H9 (cell line): Measurements from ENCODE around the gene CRISPLD2. TPM values are rescaled to one million over a fixed set of nuclear protein-coding genes. Genes with fewer than 3 reads are reported as not detected.

ENCODE experiments used
- DNase-seq: peaks from one replicate; pipeline ENCODE4 v3.0.0-alpha.2; 2017
- H2AFZ ChIP-seq: one replicate; pipeline ENCODE4 v1.6.1; 2013; ENCODE audit warnings: mild to moderate bottlenecking, low read length, control low read depth, moderate library complexity
- H2AK5ac ChIP-seq: 2 replicates; pipeline ENCODE4 v1.6.1; 2013; ENCODE audit warnings: low read length, control low read depth, mixed read lengths; ENCODE audit not compliant: insufficient read length
- H2BK120ac ChIP-seq: one replicate; pipeline ENCODE4 v1.6.1; 2013; ENCODE audit warnings: low read depth, mild to moderate bottlenecking, low read length, control low read depth, inconsistent platforms; ENCODE audit not compliant: poor library complexity, severe bottlenecking
- H2BK12ac ChIP-seq: 2 replicates; pipeline ENCODE4 v1.6.1; 2013; ENCODE audit warnings: low read length, control low read depth, mixed read lengths, low read depth; ENCODE audit not compliant: insufficient read length
- H2BK15ac ChIP-seq: 2 replicates; pipeline ENCODE4 v1.6.1; 2013; ENCODE audit warnings: low read depth, low read length, control low read depth
- H2BK20ac ChIP-seq: one replicate; pipeline ENCODE4 v1.6.1; 2013; ENCODE audit warnings: low read depth, mild to moderate bottlenecking, low read length, control low read depth, inconsistent platforms; ENCODE audit not compliant: poor library complexity, severe bottlenecking
- H2BK5ac ChIP-seq: 2 replicates; pipeline ENCODE4 v1.6.1; 2013; ENCODE audit warnings: low read length, control low read depth, mixed read lengths; ENCODE audit not compliant: insufficient read length
- H3K14ac ChIP-seq: 2 replicates; pipeline ENCODE4 v1.6.1; 2013; ENCODE audit warnings: low read length, control low read depth; ENCODE audit not compliant: insufficient read depth
- H3K18ac ChIP-seq: 2 replicates; pipeline ENCODE4 v1.6.1; 2013; ENCODE audit warnings: low read depth, mild to moderate bottlenecking, mixed read lengths, low read length, control low read depth; ENCODE audit not compliant: insufficient read length
- H3K23ac ChIP-seq: 2 replicates; pipeline ENCODE4 v1.6.1; 2013; ENCODE audit warnings: low read length, control low read depth, mixed read lengths, low read depth; ENCODE audit not compliant: insufficient read length
- H3K23me2 ChIP-seq: 2 replicates; pipeline ENCODE4 v1.6.1; 2013; ENCODE audit warnings: low read depth, mild to moderate bottlenecking, mixed read lengths, low read length, control low read depth; ENCODE audit not compliant: insufficient read length, poor library complexity, severe bottlenecking
- H3K27ac ChIP-seq: 2 replicates; pipeline ENCODE4 v1.5.1; 2013; ENCODE audit warnings: low read length, control low read depth, mixed read lengths, low read depth; ENCODE audit not compliant: insufficient read length
- H3K27me3 ChIP-seq: 2 replicates; pipeline ENCODE4 v1.6.1; 2013; ENCODE audit warnings: low read length, control low read depth, inconsistent platforms; ENCODE audit not compliant: insufficient read depth
- H3K4ac ChIP-seq: 2 replicates; pipeline ENCODE4 v1.6.1; 2013; ENCODE audit warnings: low read depth, mild to moderate bottlenecking, control low read depth, inconsistent platforms, low read length, moderate library complexity
- H3K4me1 ChIP-seq: 2 replicates; pipeline ENCODE4 v1.6.1; 2013; ENCODE audit warnings: low read length, control low read depth, inconsistent platforms; ENCODE audit not compliant: insufficient read depth
- H3K4me2 ChIP-seq: 2 replicates; pipeline ENCODE4 v1.6.1; 2013; ENCODE audit warnings: low read length, control low read depth, mixed read lengths; ENCODE audit not compliant: insufficient read length, insufficient read depth
- H3K56ac ChIP-seq: 2 replicates; pipeline ENCODE4 v1.6.1; 2013; ENCODE audit warnings: low read depth, mild to moderate bottlenecking, mixed read lengths, low read length, control low read depth; ENCODE audit not compliant: insufficient read length
- H3K79me1 ChIP-seq: 2 replicates; pipeline ENCODE4 v1.6.1; 2013; ENCODE audit warnings: low read depth, mild to moderate bottlenecking, moderate library complexity, low read length, control low read depth, inconsistent platforms; ENCODE audit not compliant: insufficient read depth, poor library complexity, severe bottlenecking
- H3K79me2 ChIP-seq: 2 replicates; pipeline ENCODE4 v1.6.1; 2013; ENCODE audit warnings: low read length, control low read depth, inconsistent platforms; ENCODE audit not compliant: insufficient read depth
- H3K9ac ChIP-seq: 2 replicates; pipeline ENCODE4 v1.6.1; 2013; ENCODE audit warnings: low read length, control low read depth, mixed read lengths; ENCODE audit not compliant: insufficient read length; ENCODE audit errors: extremely low read depth
- H3K9me3 ChIP-seq: one replicate; pipeline ENCODE4 v1.6.1; 2013; ENCODE audit warnings: low read depth, low read length, inconsistent platforms; ENCODE audit not compliant: control insufficient read depth
- H3T11ph ChIP-seq: one replicate; pipeline ENCODE4 v1.6.1; 2013; ENCODE audit warnings: mild to moderate bottlenecking, low read length, control low read depth, inconsistent platforms
- H4K20me1 ChIP-seq: one replicate; pipeline ENCODE4 v1.6.1; 2013; ENCODE audit not compliant: control insufficient read depth, insufficient read length, insufficient read depth
- H4K5ac ChIP-seq: 2 replicates; pipeline ENCODE4 v1.6.1; 2013; ENCODE audit warnings: low read depth, mild to moderate bottlenecking, mixed read lengths, low read length, control low read depth; ENCODE audit not compliant: insufficient read length
- H4K8ac ChIP-seq: replicated peaks from 2 replicates; pipeline ENCODE4 v1.6.1; 2013; ENCODE audit warnings: low read length, control low read depth, mixed read lengths, low read depth; ENCODE audit not compliant: insufficient read length
- H4K91ac ChIP-seq: 2 replicates; pipeline ENCODE4 v1.6.1; 2013; ENCODE audit warnings: low read depth, mild to moderate bottlenecking, moderate library complexity, mixed read lengths, low read length, control low read depth; ENCODE audit not compliant: insufficient read length
- H3K27ac Mint-ChIP-seq, 3 experiments: 2 replicates in 2 of 3; 3 replicates in 1 of 3; pipeline ENCODE4 v1.8.0; 2020 to 2021; ENCODE audit warnings: mixed read lengths in 3 of 3, mild to moderate bottlenecking in 1 of 3, moderate library complexity in 1 of 3
- H3K27me3 Mint-ChIP-seq: 2 replicates; pipeline ENCODE4 v1.8.0; 2021; ENCODE audit warnings: low read depth, mild to moderate bottlenecking, moderate library complexity, mixed read lengths
- H3K36me3 Mint-ChIP-seq, 3 experiments: 2 replicates in 2 of 3; 3 replicates in 1 of 3; pipeline ENCODE4 v1.8.0; 2020 to 2021; ENCODE audit warnings: low read depth in 3 of 3, mixed read lengths in 3 of 3; ENCODE audit not compliant: insufficient read depth in 1 of 3
- H3K4me1 Mint-ChIP-seq, 2 experiments: 2 replicates each; pipeline ENCODE4 v1.8.0; 2020; ENCODE audit warnings: mixed read lengths in 2 of 2
- H3K4me3 Mint-ChIP-seq, 2 experiments: 2 replicates in 1 of 2; 3 replicates in 1 of 2; pipeline ENCODE4 v1.8.0; 2020 to 2021; ENCODE audit warnings: mild to moderate bottlenecking in 2 of 2, mixed read lengths in 2 of 2, moderate library complexity in 1 of 2
- H3K9me3 Mint-ChIP-seq, 2 experiments: 2 replicates in 1 of 2; 3 replicates in 1 of 2; pipeline ENCODE4 v1.8.0; 2020; ENCODE audit warnings: mild to moderate bottlenecking in 2 of 2, mixed read lengths in 2 of 2, moderate library complexity in 1 of 2
- CTCF ChIP-seq: fragments of 200-600 bp; sonication (generic); conservative IDR thresholded peaks from 3 replicates; pipeline ENCODE4 v1.8.0; 2021; ENCODE audit warnings: antibody characterized with exemption, mild to moderate bottlenecking
- WGBS: extraction: QIAGEN DNeasy Blood & Tissue Kit; methylation state at CpG from one replicate; pipeline ENCODE4 v1.1.7; 2013; ENCODE audit warnings: missing lambda C conversion rate, low lambda C conversion rate, mixed read lengths; ENCODE audit not compliant: insufficient read length; ENCODE audit errors: extremely low coverage; 5-methylcytosine and 5-hydroxymethylcytosine counted together
- total RNA-seq: library from RNA; stranded (reverse); gene quantifications from 2 replicates; pipeline ENCODE4 v1.2.1, GENCODE V29; 2021

CRISPLD2 gene
- total RNA-seq, 1 experiment from 2014 or later, result 2.3 TPM

DNA sequence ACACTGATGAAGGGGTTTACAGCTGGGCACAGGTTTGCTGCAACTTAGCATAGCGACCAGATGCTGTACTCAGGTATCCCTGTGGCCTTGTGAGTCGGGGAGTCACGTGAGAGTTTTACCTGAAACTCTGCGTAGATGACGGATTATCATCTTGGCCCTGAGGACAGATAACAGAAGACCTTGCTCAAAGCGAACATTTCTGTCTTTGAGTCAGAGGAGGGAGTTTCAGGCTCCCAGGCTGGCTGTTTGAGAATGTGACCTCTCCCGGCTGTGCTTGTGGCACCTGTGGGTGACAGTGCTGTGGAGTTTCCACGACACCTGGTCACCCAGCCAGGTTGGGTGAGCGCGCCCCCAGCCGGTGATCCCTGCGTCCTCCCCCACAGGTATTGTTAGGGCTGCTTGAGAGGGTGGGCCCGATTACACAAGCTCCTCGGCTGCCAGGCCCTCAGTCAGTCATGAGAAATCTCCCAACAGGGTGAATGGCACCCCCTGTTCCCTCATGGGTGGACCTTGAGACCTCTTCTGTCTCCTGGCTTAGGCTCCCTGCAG lies 44.4 kb upstream of the CRISPLD2 start:
- H3K4me2 ChIP-seq, result no peak overlapping the region
- H2BK12ac ChIP-seq, result no peak overlapping the region
- no peak overlapping the region for H2BK20ac ChIP-seq
- H3K56ac ChIP-seq, result no peak overlapping the region
- H3K18ac ChIP-seq, result no peak overlapping the region
- H3T11ph ChIP-seq, result no peak overlapping the region
- H3K9ac ChIP-seq, result no peak overlapping the region
- H3K79me2 ChIP-seq, result no peaks in the 10 kb centered on the region
- no peaks in the 10 kb centered on the region for H3K27me3 Mint-ChIP-seq
- peak overlapping the region in 1 of 3 experiments; percentile 32; a peak in 2 of 7 replicates for H3K27ac Mint-ChIP-seq
- no peak overlapping the region for H3K23ac ChIP-seq
- no CpG with 5 or more reads among the region's 14 CpGs for WGBS
- no peaks in the 10 kb centered on the region; a peak in 1 of 5 replicates for H3K9me3 Mint-ChIP-seq
- H4K91ac ChIP-seq, result no peak overlapping the region
- H3K4me1 ChIP-seq, result no peaks in the 10 kb centered on the region
- no peaks in the 10 kb centered on the region for H3K23me2 ChIP-seq
- H2AFZ ChIP-seq, result no peak overlapping the region
- H2BK5ac ChIP-seq, result no peak overlapping the region
- TF ChIP-seq CTCF, result no peak
- no peak overlapping the region for H3K14ac ChIP-seq
- H4K20me1 ChIP-seq, result no peaks in the 10 kb centered on the region
- no peaks in the 10 kb centered on the region for H3K9me3 ChIP-seq
- no peak overlapping the region for H3K4ac ChIP-seq
- no peak overlapping the region for H3K4me3 Mint-ChIP-seq
- no peak overlapping the region for H4K5ac ChIP-seq
- no peaks in the 10 kb centered on the region for H3K27me3 ChIP-seq
- no peak overlapping the region for H2BK120ac ChIP-seq
- no peak overlapping the region for H4K8ac ChIP-seq
- H3K36me3 Mint-ChIP-seq, result peaks cover 61 to 94% (median 81%) of the 10 kb centered on the region in 3 experiments
- H3K4me1 Mint-ChIP-seq, result no peaks in the 10 kb centered on the region
- no peaks in the 10 kb centered on the region for H3K79me1 ChIP-seq
- no peak overlapping the region for H2AK5ac ChIP-seq
- no peak overlapping the region for H3K27ac ChIP-seq
- DNase-seq, result no peak
- no peak overlapping the region for H2BK15ac ChIP-seq
